ENCODE results near the gene SH3YL1.

DNA sequence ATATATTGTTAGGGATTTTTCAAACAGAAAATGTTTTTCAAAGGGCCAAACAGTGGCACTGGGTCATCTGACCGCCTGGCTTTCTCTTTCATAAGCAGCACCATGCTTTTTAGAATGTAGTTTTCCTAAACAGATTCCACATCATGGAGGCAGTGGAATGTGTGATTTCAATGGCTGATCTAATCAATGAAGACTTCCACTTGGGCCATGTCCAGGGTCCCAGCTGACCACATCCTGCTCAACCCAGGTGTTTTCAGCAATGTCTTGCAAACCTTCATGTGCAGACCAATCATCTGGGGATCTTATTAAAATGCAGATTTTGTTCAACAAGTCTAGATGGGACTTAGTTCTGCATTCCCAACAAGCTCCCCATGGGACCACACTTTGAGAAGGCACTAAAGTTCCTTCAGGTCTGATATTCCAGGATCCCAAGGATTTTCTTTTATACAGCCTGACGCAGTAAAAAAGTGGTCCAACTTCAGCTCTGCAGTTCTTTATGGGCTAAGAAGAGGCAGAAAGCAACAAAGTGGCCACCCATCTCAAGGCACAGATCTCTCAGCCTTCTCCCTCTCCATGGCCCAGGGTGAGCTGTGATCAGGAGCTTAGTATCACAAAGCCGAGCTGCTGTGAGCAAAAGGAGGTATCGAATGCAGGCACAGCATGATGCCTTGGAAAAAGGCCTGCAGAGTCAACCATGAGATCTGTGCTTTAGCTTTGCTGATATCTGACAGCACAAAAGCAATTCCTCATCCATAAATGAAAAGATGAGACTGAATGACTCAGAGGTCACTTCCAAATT, 20.4 kb upstream of the SH3YL1 start:
- TF ChIP-seq, protein P1, sequence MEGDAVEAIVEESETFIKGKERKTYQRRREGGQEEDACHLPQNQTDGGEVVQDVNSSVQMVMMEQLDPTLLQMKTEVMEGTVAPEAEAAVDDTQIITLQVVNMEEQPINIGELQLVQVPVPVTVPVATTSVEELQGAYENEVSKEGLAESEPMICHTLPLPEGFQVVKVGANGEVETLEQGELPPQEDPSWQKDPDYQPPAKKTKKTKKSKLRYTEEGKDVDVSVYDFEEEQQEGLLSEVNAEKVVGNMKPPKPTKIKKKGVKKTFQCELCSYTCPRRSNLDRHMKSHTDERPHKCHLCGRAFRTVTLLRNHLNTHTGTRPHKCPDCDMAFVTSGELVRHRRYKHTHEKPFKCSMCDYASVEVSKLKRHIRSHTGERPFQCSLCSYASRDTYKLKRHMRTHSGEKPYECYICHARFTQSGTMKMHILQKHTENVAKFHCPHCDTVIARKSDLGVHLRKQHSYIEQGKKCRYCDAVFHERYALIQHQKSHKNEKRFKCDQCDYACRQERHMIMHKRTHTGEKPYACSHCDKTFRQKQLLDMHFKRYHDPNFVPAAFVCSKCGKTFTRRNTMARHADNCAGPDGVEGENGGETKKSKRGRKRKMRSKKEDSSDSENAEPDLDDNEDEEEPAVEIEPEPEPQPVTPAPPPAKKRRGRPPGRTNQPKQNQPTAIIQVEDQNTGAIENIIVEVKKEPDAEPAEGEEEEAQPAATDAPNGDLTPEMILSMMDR (IDR thresholded peaks at IDR 0.05; ENCODE audit: insufficient read depth, low read length, poor library complexity, severe bottlenecking): no peak
- no peak for TF ChIP-seq EZH2phosphoT487 (conservative IDR thresholded peaks at IDR 0.05; ENCODE audit: low read length)

All from SU-DHL-6 (cell line).